ENCODE measurements around the gene CRYBG3.
"Not testable (repeated sequence)": the region's sequence is repeated elsewhere in the genome, so short reads cannot be mapped to it uniquely, and the experiment has no call there.

The CRYBG3 gene

DNA sequence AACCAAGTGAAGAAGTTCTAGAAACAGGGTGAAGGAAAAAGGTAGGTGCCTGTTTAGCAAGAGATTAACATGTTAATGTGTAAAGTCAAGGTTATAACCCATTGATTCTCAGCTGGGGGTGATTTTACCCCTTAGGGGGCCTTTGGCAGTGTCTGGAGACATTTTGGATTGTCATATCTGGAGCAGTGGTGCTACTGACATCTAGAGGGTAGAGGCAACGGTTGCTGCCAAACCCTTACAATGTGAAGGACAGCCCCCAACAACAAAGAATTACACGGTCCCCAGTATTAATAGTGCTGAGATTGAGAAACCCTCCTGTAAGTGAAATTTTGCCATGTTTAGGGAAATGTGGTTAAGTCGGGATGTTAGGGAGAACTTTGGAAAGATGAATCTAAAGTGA is 74.7 kb downstream of the CRYBG3 start:
- no peak for DNase-seq (ENCODE audit: low read depth in 2 of 2)

DNA sequence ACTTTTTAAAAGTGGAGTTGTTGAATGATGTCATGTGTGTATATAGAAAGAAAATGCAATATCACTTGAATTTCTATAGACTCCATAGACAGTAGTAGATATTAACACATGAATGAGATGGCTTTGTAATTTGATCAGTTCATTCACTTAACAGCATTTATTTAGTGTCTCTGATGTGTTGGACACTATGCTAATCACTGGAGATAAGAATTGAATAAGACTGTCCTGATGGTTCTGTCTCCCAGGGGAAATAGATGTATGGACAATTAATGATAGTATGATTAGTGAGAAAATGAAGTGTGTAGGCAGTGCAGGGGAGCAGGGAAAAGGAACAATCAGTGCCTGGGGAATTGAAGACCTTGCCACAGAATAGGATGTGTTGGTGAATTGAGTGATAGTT is 77.5 kb downstream of the CRYBG3 start:
- no peak for DNase-seq (ENCODE audit: low read depth in 2 of 2)

DNA sequence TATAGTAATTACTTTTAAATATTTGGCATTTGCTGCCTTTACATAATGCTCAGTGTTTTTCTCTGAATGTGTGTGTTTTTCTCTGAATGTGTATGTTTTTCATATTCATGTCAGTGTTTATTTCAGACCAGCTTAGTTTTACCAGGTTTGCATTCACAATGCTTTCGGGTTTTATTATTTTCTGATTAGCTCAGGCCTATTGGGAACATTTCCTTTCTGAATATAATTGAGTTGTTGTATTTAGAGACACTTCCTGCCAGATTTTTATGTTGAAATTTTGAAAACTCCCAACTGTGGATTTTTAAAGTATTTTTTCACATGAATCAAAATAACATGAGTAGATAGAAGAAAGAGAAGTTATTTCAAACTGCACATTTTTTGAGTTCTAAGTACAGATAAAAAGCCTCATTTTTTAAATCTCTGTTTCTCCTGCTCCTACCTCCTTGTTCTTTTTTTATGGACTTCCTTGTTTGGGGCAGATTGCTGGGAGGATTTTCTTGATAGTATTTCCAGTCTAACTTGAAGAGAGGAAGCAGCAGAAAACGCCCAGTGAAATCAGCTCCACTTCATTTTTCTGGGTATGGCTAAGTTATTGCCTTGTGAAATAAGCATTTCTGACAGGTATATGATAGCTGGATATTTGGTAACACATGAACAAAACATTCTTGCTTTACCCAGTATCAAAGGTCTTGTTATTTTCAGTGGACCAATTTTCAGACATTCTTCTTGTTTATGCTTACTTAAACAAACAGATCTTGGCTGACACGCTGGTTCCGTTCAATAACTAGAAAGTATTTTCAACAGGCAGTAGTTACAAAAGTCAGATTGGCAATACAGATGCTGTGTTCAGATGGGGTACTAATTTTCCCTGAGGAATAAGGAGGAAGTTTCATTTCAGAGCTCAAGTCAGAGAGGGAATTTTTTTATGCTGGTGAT is 79.8 kb downstream of the CRYBG3 start:
- no peak for DNase-seq (ENCODE audit: low read depth in 2 of 2)

DNA sequence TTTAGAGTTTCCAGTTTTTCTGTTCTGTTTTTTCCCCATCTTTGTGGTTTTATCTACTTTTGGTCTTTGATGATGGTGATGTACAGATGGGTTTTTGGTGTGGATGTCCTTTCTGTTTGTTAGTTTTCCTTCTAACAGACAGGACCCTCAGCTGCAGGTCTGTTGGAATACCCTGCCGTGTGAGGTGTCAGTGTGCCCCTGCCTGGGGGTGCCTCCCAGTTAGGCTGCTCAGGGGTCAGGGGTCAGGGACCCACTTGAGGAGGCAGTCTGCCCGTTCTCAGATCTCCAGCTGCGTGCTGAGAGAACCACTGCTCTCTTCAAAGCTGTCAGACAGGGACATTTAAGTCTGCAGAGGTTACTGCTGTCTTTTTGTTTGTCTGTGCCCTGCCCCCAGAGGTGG is 88.0 kb downstream of the CRYBG3 start:
- not testable (repeated sequence) for DNase-seq (ENCODE audit: low read depth in 2 of 2)

DNA sequence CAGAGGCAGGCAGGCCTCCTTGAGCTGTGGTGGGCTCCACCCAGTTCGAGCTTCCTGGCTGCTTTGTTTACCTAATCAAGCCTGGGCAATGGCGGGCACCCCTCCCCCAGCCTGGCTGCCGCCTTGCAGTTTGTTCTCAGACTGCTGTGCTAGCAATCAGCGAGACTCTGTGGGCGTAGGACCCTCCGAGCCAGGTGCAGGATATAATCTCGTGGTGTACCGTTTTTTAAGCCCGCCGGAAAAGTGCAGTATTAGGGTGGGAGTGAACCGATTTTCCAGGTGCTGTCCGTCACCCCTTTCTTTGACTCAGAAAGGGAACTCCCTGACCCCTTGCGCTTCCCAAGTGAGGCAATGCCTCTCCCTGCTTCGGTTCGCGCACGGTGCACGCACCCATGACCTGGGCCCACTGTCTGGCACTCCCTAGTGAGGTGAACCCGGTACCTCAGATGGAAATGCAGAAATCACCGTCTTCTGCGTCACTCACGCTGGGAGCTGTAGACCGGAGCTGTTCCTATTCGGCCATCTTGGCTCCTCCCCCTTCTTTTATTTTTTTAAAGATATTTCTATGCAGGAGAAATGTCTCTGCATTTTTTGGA is 88.5 kb downstream of the CRYBG3 start:
- not testable (repeated sequence) for DNase-seq (ENCODE audit: low read depth in 2 of 2)

DNA sequence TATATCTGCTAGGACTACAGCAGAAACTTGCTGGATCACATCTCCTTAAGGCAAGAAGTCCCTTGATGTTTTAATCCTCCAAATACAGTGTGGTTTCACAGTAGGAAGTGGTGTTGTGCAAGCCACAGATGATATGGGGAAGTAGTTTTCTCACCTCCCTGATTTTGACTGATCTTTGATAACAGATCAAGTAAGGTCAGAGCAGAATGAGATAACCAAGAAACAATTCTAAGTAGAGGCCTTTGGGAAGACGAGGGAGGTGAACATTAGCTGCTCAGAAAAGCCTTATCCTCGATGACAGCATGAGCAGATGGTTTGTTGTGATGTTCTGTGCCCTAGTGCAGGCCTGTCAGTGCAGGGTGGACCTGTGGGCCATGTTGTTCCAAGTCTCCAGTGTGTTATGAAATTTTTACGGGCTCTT is 89.1 kb downstream of the CRYBG3 start:
- no peak for DNase-seq (ENCODE audit: low read depth in 2 of 2)

DNA sequence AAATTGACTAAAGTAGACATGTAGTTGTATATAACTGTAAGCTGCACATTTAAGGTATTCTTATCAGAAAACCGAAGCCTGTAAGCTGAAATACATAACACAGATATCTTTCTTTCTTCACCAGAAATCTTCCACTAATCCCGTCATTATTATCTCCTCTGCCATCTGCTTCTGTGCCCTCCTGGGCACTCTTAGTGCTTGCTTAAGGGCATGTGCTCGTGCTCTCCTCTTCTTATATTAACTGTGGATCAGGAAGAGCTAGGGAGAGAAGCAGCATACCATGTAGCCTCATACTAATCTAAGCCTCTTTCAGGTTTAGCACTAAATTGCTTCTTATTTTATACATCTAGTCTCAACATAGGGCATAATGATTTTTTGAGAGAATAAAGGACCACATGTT is 89.6 kb downstream of the CRYBG3 start:
- DNase-seq (ENCODE audit: low read depth in 2 of 2): no peak

DNA sequence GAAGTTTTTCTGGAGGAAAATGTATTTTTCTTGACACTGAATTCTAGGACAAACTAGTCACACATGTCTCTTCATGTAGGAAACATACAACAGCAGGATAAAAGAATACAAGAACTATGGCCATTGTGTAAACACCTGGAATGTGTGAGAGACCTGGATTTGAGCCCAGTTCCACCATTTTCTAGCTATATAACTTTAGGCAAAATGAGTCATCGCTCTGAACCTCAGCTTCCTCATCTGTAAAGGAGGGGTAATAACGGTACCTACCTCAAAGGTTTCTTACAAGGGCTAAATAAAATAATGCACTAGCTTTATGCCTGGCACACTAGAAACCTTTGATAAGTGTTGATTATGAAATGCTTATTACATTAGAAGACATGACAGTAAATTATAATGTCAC is 92.6 kb downstream of the CRYBG3 start:
- DNase-seq (ENCODE audit: low read depth in 2 of 2): no peak

DNA sequence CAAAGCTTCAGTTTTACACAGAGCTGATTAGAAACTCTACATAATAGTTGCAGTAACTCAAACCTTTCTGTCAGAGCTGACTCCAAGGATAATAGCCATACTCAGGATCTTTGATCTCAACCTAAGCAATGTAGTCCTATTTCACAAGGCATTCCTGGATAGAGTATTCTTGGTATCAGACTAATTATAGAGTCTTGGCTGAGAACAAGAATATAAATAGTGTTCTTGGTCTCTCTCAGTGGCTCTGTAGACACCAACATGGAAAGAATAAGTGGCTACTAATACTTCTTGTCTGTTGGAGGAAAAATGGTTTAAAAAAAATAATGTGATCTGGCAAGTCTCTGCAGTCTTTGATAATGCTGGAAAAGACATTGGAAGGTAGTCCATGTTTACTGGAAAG is 94.8 kb downstream of the CRYBG3 start:
- no peak for DNase-seq (ENCODE audit: low read depth in 2 of 2)

DNA sequence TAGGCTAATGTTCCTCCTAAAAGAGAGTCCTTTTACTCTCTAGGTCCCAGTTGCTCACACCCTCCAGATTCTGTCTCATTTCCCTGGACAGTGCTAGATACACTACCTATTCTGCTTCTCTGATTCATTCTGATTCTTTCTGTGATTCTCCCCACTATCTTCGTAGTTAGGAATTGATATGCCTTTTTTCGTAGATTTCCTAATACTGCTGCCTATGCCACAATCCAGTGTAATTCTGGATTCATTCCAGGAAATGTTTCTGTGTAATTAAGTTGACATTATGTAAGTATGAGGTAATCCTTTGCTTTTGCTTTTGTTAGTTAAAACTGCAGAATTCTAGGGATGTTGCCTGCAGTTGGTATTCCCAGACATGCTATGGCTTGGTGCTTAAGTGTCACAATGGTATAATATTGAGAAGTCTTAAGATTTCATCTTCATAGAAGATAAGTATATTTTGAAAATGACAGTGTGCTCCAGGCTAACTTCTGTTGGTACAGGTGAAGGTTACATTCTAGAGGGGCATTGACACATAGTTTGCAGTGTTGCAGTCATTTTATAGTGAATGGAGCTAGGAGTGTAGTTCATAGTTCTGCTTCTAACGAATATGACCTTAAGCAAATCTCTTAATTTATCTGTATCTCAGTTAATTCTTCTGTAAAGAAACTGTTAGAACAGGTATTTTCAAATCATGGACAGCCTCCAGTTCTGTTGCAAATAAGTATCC is 96.2 kb downstream of the CRYBG3 start:
- DNase-seq (ENCODE audit: low read depth in 2 of 2): no peak

DNA sequence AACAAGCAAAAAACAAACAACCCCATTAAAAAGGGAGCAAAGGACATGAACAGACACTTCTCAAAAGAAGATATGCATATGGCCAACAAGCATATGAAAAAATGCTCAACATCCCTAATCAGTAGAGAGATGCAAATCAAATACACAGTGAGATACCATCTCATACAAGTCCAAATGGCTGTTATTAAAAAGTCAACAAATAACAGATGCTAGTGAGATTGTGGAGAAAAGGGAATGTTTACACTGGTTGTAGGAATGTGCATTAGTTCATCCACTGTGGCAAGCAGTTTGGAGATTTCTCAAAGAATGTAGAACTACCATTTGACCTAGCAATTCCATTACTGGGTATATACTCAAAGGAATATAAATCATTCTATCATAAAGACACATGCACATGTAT is 105.9 kb downstream of the CRYBG3 start:
- no peak for DNase-seq (ENCODE audit: low read depth in 2 of 2)

DNA sequence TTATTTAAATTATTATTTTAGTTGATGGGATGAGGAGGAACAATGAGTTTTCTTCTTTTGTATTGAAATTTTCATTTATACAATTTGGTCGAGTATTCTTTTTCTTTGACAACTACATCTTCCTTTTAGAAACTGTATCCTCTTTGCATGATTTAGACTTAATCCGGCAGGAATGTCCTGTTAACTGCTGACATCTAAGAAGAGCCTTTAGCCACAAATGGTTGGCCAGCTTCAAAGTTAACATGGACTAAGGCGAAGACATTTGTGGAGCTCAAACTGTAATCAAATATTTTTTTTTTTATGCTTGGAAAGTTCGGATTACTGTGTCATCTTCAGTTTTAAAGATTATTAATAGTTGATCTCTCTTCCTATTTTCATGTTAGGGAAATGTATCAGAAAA is 107.2 kb downstream of the CRYBG3 start:
- DNase-seq (ENCODE audit: low read depth in 2 of 2): no peak

DNA sequence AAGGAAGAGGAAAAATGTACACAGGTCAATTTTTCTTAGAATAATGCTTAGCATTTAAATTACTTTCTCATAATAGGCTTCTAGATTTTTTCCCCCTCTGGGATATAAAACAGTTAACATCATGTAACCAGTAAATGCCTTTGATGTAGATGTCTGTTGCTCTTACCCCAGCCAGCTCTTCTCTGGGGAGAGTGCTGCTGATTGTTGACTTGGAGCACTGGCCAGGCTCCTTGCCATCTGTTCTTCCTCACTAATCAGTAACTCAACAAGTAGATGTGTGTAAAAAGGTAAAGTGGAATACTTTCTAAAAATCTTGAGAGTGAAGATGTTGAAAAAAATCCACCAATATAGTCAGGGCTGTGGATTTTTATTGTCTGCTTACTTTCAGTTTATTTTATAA is 108.2 kb downstream of the CRYBG3 start:
- DNase-seq (ENCODE audit: low read depth in 2 of 2): no peak

DNA sequence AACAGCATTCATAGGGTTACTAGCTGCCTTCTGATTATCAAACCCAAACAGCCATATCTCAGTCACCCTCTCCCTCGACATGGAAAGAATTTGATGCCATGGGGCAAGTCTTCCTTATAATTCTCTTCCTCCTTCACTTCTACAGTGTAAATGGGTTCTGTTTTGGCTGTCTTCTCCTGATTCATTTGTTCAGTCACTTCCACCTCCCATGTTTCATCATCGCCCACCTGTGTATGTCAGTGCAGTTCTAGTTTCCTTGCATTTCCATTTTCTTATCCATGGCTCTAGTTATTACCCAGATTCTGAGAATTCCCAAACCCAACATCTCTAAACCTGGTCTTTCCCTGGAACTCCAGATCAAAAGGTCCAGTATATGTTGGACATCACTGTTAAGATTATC is 109.4 kb downstream of the CRYBG3 start:
- DNase-seq (ENCODE audit: low read depth in 2 of 2): no peak

DNA sequence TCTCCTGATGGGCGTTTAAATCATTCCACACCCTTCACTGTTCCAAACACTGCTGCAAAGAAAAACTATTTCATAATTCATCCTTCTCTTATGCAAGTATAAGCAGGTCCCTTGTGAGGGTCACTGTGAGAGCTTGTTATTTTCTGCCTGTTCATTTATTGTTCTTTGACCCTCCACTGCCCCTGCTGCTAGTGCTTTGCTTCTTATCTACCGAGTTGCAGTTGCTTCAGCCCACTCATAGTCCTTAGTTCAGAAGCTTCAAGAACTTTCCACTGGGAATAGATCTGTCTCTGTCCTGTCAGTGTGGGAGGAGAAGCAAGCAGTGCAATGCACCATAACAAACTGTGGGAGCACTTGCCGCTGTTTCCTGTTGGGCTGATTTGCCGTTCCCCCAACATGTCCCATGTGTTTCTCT is 110.6 kb downstream of the CRYBG3 start:
- DNase-seq (ENCODE audit: low read depth in 2 of 2): no peak

DNA sequence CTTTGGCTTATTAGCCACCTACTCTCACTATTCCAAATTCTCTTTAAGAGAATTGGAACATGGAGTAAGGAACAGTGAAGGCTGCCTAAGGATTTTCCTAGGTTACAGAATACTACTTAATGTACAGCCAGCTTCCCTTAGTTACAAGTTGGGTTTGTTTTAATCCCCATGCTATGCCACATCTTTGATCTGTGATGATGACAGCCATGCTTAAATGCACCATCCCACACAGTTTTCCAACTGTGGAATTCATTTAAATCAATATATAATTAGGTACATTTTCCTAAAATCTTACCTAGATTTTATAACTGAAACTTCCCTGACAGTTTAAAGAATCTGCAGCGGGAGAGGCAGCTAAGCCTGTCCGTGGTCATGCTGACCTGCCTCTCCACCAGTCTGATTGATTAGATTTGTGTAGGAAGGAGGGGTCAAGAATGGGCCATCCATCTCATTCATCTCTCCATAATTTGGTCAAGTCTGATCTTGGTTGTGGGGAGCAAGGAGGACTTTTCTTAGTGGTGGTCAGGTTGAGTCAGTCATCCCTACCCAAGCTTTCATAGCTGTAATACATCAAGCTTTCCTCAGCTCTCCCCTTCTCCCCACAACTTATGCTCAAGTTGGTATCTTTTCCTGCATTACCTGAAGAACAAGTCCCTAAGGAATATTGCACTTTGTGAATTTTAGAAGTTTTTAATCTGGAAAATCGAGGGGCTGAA is 113.3 kb downstream of the CRYBG3 start:
- no peak for DNase-seq (ENCODE audit: low read depth in 2 of 2)

DNA sequence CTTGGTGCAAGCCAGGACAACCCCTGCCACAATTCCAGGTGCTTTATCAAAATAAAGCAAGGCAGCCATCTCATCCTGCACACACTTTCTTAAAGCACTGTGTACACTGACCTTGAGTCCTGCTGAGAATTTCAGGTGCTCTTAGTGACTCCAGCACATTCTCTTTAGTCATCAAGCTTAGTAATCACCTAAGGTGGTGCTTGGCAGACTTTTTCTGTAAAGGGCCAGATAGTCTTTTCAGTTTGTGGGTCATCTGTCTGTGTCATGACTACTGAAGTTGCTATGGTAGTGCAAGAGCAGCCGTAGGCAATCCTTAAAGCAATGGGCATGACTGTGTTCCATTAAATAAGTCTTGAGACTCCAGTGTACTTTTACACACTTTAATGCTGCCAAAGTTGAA is 114.0 kb downstream of the CRYBG3 start:
- DNase-seq (ENCODE audit: low read depth in 2 of 2): no peak

DNA sequence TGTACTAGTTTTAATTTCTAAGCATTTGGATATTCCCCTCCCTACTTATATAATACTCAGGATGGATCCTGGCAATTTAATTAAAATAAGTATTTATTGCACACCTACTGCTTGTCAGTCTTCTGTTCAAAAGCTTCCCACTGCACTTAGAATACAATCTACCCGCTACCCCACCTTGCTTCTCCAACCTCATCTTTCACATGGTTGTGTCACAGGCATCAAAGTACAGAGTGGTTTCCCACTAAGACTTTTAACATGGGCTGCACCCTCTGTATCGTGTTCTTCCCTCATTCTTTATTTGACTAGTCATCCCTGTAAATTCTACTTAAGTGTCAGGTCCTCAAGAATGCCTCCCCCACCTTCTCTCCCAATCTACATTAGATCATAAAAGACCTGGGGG is 115.4 kb downstream of the CRYBG3 start:
- no peak for DNase-seq (ENCODE audit: low read depth in 2 of 2)

DNA sequence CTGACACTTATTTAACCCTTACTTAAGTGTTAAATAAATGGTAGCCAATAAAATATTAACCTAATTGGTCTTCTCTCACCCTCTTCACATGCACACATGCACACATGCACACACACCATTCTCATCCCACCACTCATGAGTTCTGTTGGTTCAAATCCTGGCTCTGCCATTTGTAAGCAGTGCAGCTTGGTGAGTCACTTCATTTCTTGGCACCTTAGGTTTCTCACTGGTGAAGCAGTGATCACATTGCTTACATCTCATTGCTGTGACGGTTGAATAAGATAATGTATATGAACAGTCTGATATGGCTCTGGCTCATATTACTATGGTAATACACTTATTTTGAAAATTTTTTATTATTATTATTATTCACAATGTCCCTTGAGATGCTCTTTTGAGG is 116.6 kb downstream of the CRYBG3 start:
- no peak for DNase-seq (ENCODE audit: low read depth in 2 of 2)

DNA sequence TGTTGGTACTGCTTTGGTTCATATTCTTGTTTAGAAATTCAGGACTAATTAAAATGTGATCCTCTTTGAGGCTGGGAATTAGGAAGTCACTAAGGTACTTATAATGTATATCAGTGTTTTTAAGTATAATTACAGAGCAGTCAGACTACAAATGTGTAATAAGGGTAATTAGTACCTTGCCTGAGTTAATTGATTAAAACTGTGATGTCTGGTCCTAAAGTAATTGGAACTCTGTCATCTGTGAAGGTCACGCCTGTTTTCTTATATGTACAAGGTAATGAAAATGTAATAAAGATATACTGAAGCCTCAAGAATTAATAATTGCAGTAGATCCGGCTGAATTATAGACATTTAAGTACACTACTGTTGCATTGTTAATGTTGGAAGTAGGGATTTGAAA is 117.6 kb downstream of the CRYBG3 start:
- no peak for DNase-seq (ENCODE audit: low read depth in 2 of 2)

DNA sequence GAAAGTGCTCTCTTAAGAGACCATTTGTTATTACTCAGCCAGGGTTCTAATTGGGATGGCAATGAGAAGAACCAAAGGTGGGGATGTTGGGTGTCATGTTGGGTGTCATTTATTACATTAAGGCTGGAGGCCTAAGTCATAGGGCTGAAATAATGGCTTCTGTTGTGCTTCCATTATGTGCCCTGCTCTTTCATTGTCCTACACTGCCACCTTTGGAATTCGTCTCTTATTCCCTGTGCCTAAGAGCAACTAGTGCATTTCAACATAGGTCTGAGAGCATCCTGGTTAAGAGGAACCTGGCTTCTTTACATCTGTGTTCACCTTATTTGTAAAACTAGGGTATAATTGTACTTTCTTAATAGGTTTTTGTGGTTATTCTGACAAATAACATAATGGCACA is 118.2 kb downstream of the CRYBG3 start:
- DNase-seq (ENCODE audit: low read depth in 2 of 2): no peak
